Erythroblast (primary cell): ENCODE results near the gene CPED1.
"Not testable (repeated sequence)": the region's sequence is repeated elsewhere in the genome, so short reads cannot be mapped to it uniquely, and the experiment has no call there.

Source experiments
- GATA1 ChIP-seq: IDR thresholded peaks from 2 replicates; pipeline ENCODE4 v1.6.1; 2011; ENCODE audit warnings: low read depth, mild to moderate bottlenecking, control low read depth, low read length, moderate library complexity
- POLR2A ChIP-seq: IDR thresholded peaks from 2 replicates; pipeline ENCODE4 v1.6.1; 2011; ENCODE audit warnings: mild to moderate bottlenecking, low read length

- not testable (repeated sequence) for TF ChIP-seq POLR2A, GATA1
Observed at GRCh38 chr7:121067717-121068116, 79.2 kb downstream of the CPED1 start.
